Activated CD4-positive, alpha-beta memory T cell treated with anti-CD3 and anti-CD28 coated beads for 36 hours (primary cell): Measurements from ENCODE around the gene DNAJC13. TPM values are rescaled to one million over a fixed set of nuclear protein-coding genes. Genes with fewer than 3 reads are reported as not detected.

Source experiments
- CTCF ChIA-PET: fragments of 350-600 bp; sonication (Branson Sonifier 250); formaldehyde crosslinking; loops from one replicate; lab custom pipeline; 2021; ENCODE audit warnings: antibody characterized with exemption, inconsistent platforms; lab: Charles Lee
- POLR2A ChIA-PET: fragments of 350-600 bp; sonication (Branson Sonifier 250); formaldehyde crosslinking; loops from one replicate; lab custom pipeline; 2021; ENCODE audit warnings: antibody characterized with exemption; lab: Charles Lee
- DNase-seq: peaks from one replicate; pipeline ENCODE4 v3.0.0-alpha.2; 2020
- H3K27ac Mint-ChIP-seq: one replicate; pipeline ENCODE4 v1.8.0; 2021; ENCODE audit warnings: mixed read lengths
- H3K27me3 Mint-ChIP-seq: one replicate; pipeline ENCODE4 v1.8.0; 2021; ENCODE audit warnings: mixed read lengths
- H3K36me3 Mint-ChIP-seq: one replicate; pipeline ENCODE4 v1.8.0; 2021; ENCODE audit warnings: mixed read lengths
- H3K4me1 Mint-ChIP-seq: one replicate; pipeline ENCODE4 v1.8.0; 2021; ENCODE audit warnings: low read depth, mixed read lengths
- H3K4me3 Mint-ChIP-seq: one replicate; pipeline ENCODE4 v1.8.0; 2021; ENCODE audit warnings: mild to moderate bottlenecking, mixed read lengths
- H3K9me3 Mint-ChIP-seq: one replicate; pipeline ENCODE4 v1.8.0; 2021; ENCODE audit warnings: mixed read lengths
- intact Hi-C: fragments of 100-400 bp; cut with micrococcal nuclease; formaldehyde crosslinking; loops from one replicate; pipeline ENCODE4 v1.15.1; 2023
- total RNA-seq, 2 experiments: library from RNA; stranded (reverse); gene quantifications; one replicate each; pipeline ENCODE4 v1.2.3, GENCODE V29; 2021

The DNAJC13 gene
- total RNA-seq, 2 experiments from 2014 or later = 33.5 to 34.5 TPM

- H3K27ac Mint-ChIP-seq = no peak overlapping the region
- peaks cover 5% of the 10 kb centered on the region for H3K36me3 Mint-ChIP-seq
- ChIA-PET POLR2A (no interaction called here), CTCF (interaction anchor here (1.2 kb wide), 1 partner anchor 11 kb away, joined by 3 read pairs; no protein-coding TSS in a partner anchor)
- intact Hi-C loops = no loop called here
- no peaks in the 10 kb centered on the region for H3K9me3 Mint-ChIP-seq
- no peak for DNase-seq
- H3K4me3 Mint-ChIP-seq = no peak overlapping the region
- peaks cover 17% of the 10 kb centered on the region for H3K4me1 Mint-ChIP-seq
- H3K27me3 Mint-ChIP-seq = no peaks in the 10 kb centered on the region
These were observed 26.1 kb downstream of the DNAJC13 start for GRCh38 chr3:132443421-132443820.

DNA sequence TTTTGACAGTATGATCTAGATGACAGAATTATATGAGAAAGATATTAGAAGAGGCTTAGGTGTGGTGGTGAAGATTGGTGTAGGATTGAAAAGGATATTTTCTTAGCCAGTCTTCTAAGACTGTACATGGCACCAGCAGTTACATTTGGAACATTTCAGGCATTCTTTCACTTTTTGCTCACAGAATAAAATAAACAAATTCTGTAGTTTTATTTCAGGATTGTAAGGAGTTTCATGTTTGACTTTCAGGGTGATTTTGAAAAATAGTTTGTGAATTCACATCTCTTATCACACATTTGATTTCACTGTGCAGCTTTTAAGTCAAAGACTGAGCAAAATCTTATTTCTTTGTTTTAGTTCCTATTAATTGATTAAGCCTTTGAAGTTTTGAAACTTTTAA is 27.1 kb downstream of the DNAJC13 start:
- Mint-ChIP-seq H3K36me3 (peaks cover 2% of the 10 kb centered on the region), H3K4me3 (no peak overlapping the region), H3K27me3 (no peaks in the 10 kb centered on the region), H3K9me3 (no peaks in the 10 kb centered on the region), H3K27ac (no peak overlapping the region), H3K4me1 (peaks cover 17% of the 10 kb centered on the region)
- ChIA-PET CTCF (no interaction called here), POLR2A (no interaction called here)
- intact Hi-C loops = no loop called here
- DNase-seq = no peak

DNA sequence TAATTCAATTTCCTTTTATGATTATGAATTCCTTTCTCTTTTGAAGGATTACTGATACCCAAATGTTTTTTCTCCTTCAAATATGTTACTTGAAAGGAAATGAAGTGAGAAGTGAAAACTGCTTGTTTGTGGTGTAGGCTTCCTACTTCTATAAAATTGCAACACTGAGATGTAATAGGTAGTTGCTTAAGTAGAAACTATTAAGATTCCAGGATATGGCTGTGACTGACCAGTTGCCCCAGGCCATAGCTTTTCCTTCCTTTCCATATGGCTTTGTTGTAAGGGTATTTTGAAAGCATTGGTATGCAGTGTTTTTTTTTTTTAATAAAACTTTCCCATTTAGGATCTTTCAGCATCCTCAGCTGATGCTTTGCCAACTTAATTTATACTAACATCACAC is 28.5 kb downstream of the DNAJC13 start:
- Mint-ChIP-seq H3K9me3 (no peaks in the 10 kb centered on the region), H3K4me1 (peaks cover 17% of the 10 kb centered on the region), H3K27ac (no peak overlapping the region), H3K36me3 (peaks cover 2% of the 10 kb centered on the region), H3K4me3 (no peak overlapping the region), H3K27me3 (no peaks in the 10 kb centered on the region)
- ChIA-PET POLR2A (no interaction called here), CTCF (no interaction called here)
- no peak for DNase-seq
- intact Hi-C loops = no loop called here

- Mint-ChIP-seq H3K27ac (no peak overlapping the region), H3K36me3 (peaks cover 18% of the 10 kb centered on the region), H3K4me3 (no peak overlapping the region), H3K4me1 (peaks cover 7% of the 10 kb centered on the region), H3K27me3 (no peaks in the 10 kb centered on the region), H3K9me3 (no peaks in the 10 kb centered on the region)
- DNase-seq = no peak
- ChIA-PET CTCF (no interaction called here), POLR2A (no interaction called here)
- intact Hi-C loops = no loop called here
These were observed 31.1 kb downstream of the DNAJC13 start for GRCh38 chr3:132448216-132448961.

DNA sequence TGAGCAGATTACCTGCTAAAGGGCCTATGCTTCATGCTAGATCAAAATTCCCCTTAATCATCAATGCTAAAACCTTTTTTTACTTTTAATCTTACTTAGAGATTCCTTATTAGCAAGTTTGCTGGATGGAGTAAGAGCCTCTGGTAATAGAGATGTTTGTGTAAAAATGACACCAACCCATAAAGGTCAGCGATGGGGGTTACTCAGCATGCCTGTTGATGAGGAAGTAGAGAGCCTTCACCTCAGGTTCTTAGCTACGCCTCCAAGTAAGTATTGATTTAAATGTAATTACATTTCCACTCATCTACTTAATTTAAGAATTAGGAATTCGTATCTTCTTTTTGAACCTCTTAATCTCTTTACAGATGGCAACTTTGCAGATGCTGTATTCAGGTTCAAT is 38.8 kb downstream of the DNAJC13 start:
- no peaks in the 10 kb centered on the region for H3K9me3 Mint-ChIP-seq
- H3K36me3 Mint-ChIP-seq = peaks cover 51% of the 10 kb centered on the region
- ChIA-PET POLR2A (no interaction called here), CTCF (no interaction called here)
- no peak for DNase-seq
- H3K27ac Mint-ChIP-seq = no peak overlapping the region
- no peaks in the 10 kb centered on the region for H3K4me1 Mint-ChIP-seq
- H3K27me3 Mint-ChIP-seq = no peaks in the 10 kb centered on the region
- intact Hi-C loops = no loop called here
- H3K4me3 Mint-ChIP-seq = no peak overlapping the region

GRCh38 chr3:132456571-132456970 is 39.3 kb downstream of the DNAJC13 start:
- ChIA-PET POLR2A (no interaction called here), CTCF (no interaction called here)
- Mint-ChIP-seq H3K36me3 (peaks cover 51% of the 10 kb centered on the region), H3K27ac (no peak overlapping the region), H3K27me3 (no peaks in the 10 kb centered on the region), H3K9me3 (no peaks in the 10 kb centered on the region), H3K4me1 (no peaks in the 10 kb centered on the region), H3K4me3 (no peak overlapping the region)
- intact Hi-C loops = no loop called here
- no peak for DNase-seq

DNA sequence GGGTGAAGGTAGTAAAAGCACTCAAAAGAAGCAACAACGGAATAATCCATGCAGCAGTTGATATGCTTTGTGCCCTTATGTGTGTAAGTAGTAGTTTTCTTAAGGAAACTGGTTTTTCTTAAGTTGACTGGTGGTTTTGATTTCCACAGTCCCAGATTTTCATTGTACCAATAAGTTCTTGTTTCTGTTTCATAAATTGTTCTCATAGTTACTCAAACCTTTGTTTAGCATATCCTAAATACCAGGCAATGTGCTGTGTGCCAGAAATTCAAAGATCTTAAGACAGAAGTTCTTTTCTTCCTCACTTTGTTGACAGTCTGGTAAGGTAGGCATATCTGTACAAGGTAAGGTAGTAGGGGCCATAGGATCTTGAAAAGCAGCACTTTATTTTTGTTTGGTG is 40.0 kb downstream of the DNAJC13 start:
- Mint-ChIP-seq H3K27ac (no peak overlapping the region), H3K36me3 (peaks cover 46% of the 10 kb centered on the region), H3K9me3 (no peaks in the 10 kb centered on the region), H3K4me1 (no peaks in the 10 kb centered on the region), H3K27me3 (no peaks in the 10 kb centered on the region), H3K4me3 (no peak overlapping the region)
- intact Hi-C loops = no loop called here
- no peak for DNase-seq
- POLR2A ChIA-PET = no interaction called here
- CTCF ChIA-PET = no interaction called here

GRCh38 chr3:132459551-132459950 is 42.2 kb downstream of the DNAJC13 start:
- Mint-ChIP-seq H3K27ac (no peak overlapping the region), H3K36me3 (peaks cover 39% of the 10 kb centered on the region), H3K9me3 (no peaks in the 10 kb centered on the region), H3K4me3 (no peak overlapping the region), H3K27me3 (no peaks in the 10 kb centered on the region), H3K4me1 (no peaks in the 10 kb centered on the region)
- no peak for DNase-seq
- ChIA-PET POLR2A (no interaction called here), CTCF (no interaction called here)
- intact Hi-C loops = no loop called here

- H3K4me3 Mint-ChIP-seq = no peak overlapping the region
- peaks cover 27% of the 10 kb centered on the region for H3K36me3 Mint-ChIP-seq
- CTCF ChIA-PET = no interaction called here
- no peaks in the 10 kb centered on the region for H3K4me1 Mint-ChIP-seq
- H3K9me3 Mint-ChIP-seq = no peaks in the 10 kb centered on the region
- no peaks in the 10 kb centered on the region for H3K27me3 Mint-ChIP-seq
- POLR2A ChIA-PET = no interaction called here
- no peak overlapping the region for H3K27ac Mint-ChIP-seq
- intact Hi-C loops = no loop called here
- no peak for DNase-seq
These were observed 44.2 kb downstream of the DNAJC13 start for GRCh38 chr3:132461544-132461943.

DNA sequence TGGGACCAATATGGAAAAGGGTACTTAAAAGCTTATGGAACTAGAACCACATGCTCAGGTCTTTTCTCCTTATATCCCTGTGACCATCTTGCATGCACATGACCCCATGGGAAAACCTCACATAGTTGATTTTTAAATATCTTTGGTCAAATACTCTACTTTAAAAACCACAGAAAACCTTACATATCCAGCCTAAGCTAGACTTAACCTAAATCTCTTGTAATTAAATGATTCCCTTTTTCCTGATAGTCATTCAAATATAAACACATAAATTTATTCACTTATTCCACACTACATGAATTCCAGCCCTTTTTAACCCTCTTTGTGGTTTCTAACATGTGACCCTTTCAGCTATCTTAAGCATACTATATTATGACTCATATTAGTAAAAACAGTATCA is 46.8 kb downstream of the DNAJC13 start:
- ChIA-PET POLR2A (no interaction called here), CTCF (interaction anchor here (0.8 kb wide), 1 partner anchor 13 kb away, joined by 3 read pairs; no protein-coding TSS in a partner anchor)
- Mint-ChIP-seq H3K4me1 (no peaks in the 10 kb centered on the region), H3K9me3 (no peaks in the 10 kb centered on the region), H3K27ac (no peak overlapping the region), H3K36me3 (peaks cover 24% of the 10 kb centered on the region), H3K27me3 (no peaks in the 10 kb centered on the region), H3K4me3 (no peak overlapping the region)
- no peak for DNase-seq
- intact Hi-C loops = no loop called here

- no peaks in the 10 kb centered on the region for H3K27me3 Mint-ChIP-seq
- H3K4me3 Mint-ChIP-seq = no peak overlapping the region
- ChIA-PET POLR2A (no interaction called here), CTCF (no interaction called here)
- DNase-seq = no peak
- H3K9me3 Mint-ChIP-seq = no peaks in the 10 kb centered on the region
- no peaks in the 10 kb centered on the region for H3K4me1 Mint-ChIP-seq
- H3K36me3 Mint-ChIP-seq = peaks cover 14% of the 10 kb centered on the region
- no peak overlapping the region for H3K27ac Mint-ChIP-seq
- intact Hi-C loops = no loop called here
These were observed 52.0 kb downstream of the DNAJC13 start for GRCh38 chr3:132469326-132469725.

DNA sequence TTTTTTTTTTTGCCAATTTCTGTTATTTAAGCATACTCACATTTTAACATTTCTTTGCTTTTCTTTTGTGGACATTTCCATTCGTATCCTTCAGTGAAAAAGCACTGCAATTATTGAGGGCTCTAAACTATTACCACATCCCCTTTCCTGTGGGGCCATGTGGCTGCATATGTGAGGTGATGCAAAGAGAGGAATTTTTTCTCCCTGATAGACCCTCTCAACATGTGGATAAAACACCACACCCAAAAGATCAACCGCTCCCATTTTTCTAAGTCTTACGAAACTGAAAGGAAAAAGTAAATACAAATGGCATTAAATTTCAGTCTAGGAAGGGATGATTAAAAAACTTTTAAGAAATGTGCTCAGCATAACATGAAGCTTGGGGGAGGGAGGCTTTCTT is 68.8 kb downstream of the DNAJC13 start:
- H3K4me3 Mint-ChIP-seq = no peak overlapping the region
- no peak overlapping the region for H3K27ac Mint-ChIP-seq
- peaks cover 24% of the 10 kb centered on the region for H3K36me3 Mint-ChIP-seq
- POLR2A ChIA-PET = no interaction called here
- CTCF ChIA-PET = interaction anchor here (1.1 kb wide), 1 partner anchor 142 kb away, joined by 4 read pairs; no protein-coding TSS in a partner anchor
- DNase-seq = no peak
- H3K4me1 Mint-ChIP-seq = no peaks in the 10 kb centered on the region
- H3K27me3 Mint-ChIP-seq = no peaks in the 10 kb centered on the region
- intact Hi-C loops = no loop called here
- no peaks in the 10 kb centered on the region for H3K9me3 Mint-ChIP-seq

DNA sequence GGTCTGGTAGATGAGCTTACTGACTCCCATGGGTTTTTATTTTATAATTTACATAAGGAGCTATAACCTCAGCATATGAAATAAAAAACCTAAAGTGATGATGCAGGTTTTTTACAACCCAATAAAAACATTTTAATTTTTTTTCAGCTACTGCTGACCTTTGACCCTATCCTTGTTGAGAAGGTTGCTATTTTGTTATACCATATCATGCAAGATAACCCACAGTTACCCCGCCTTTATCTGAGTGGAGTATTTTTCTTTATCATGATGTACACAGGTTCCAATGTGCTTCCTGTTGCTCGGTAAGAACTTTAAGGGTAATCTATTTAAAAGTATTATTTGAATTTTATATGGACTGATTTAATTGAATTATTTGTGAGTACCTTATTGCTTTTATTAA is 70.8 kb downstream of the DNAJC13 start:
- Mint-ChIP-seq H3K27ac (no peak overlapping the region), H3K27me3 (no peaks in the 10 kb centered on the region), H3K4me3 (no peak overlapping the region), H3K4me1 (no peaks in the 10 kb centered on the region), H3K9me3 (no peaks in the 10 kb centered on the region), H3K36me3 (peaks cover 24% of the 10 kb centered on the region)
- DNase-seq = no peak
- intact Hi-C loops = no loop called here
- ChIA-PET POLR2A (no interaction called here), CTCF (interaction anchor here (1.0 to 1.8 kb wide), 3 partner anchors 29 to 138 kb away, joined by 3 to 5 read pairs (median 4); no protein-coding TSS in a partner anchor)
